Esophagus squamous epithelium (tissue), 4 donors: ENCODE results near the gene MAP3K5.

Source experiments
- POLR2A ChIP-seq, 4 donors: fragments of 450-650 bp; IDR thresholded peaks; one replicate each; pipeline ENCODE4 v1.6.1; 2017; ENCODE audit warnings: antibody characterized with exemption in 4 of 4, mild to moderate bottlenecking in 4 of 4, moderate library complexity in 3 of 4
- TF ChIP-seq, protein P1 (sequence below), 6 experiments: fragments of 450-650 bp in 4 of 6; fragments of 200-600 bp in 2 of 6; sonication (generic) in 2 of 6; IDR thresholded peaks; one replicate each; pipeline ENCODE4 v1.5.1; 2016 to 2019; ENCODE audit warnings: antibody characterized with exemption in 6 of 6, mild to moderate bottlenecking in 4 of 6, moderate library complexity in 4 of 6

DNA sequence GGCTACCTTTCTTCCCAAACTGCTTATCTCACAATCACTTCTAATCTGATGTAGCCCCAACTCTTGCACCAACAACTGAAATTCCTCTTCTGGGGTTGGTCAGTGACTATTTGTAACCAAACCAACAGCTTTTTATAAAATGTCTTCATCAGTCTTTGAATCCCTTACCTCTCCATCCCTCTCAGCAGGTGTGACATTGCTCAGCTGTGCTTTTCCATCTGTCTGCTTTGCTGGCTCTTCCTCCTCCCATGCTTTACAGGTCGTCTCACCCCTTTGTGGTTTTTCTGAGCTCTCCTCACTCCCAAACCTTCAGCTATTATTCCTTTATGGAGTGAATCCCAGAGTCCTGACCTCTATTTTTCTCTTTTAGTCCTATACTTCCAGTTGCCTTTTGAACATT is 248.0 kb downstream of the MAP3K5 start:
- TF ChIP-seq, protein P1, sequence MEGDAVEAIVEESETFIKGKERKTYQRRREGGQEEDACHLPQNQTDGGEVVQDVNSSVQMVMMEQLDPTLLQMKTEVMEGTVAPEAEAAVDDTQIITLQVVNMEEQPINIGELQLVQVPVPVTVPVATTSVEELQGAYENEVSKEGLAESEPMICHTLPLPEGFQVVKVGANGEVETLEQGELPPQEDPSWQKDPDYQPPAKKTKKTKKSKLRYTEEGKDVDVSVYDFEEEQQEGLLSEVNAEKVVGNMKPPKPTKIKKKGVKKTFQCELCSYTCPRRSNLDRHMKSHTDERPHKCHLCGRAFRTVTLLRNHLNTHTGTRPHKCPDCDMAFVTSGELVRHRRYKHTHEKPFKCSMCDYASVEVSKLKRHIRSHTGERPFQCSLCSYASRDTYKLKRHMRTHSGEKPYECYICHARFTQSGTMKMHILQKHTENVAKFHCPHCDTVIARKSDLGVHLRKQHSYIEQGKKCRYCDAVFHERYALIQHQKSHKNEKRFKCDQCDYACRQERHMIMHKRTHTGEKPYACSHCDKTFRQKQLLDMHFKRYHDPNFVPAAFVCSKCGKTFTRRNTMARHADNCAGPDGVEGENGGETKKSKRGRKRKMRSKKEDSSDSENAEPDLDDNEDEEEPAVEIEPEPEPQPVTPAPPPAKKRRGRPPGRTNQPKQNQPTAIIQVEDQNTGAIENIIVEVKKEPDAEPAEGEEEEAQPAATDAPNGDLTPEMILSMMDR (IDR thresholded peaks at IDR 0.05): no peak
- TF ChIP-seq POLR2A (IDR thresholded peaks at IDR 0.05): no peak
